ENCODE measurements around the gene SSTR4.

Gene SSTR4

GRCh38 chr20:23046431-23046830 lies 11.3 kb downstream of the SSTR4 start:
- no peak for DNase-seq

GRCh38 chr20:23047001-23047737 lies 12.1 kb downstream of the SSTR4 start:
- no peak for DNase-seq

- DNase-seq, result no peak
Observed at GRCh38 chr20:23047738-23048214, 12.7 kb downstream of the SSTR4 start.

- DNase-seq, result peak; percentile 7
Observed at GRCh38 chr20:23048283-23049200, 13.4 kb downstream of the SSTR4 start.

GRCh38 chr20:23049201-23050075 lies 14.3 kb downstream of the SSTR4 start, which contains the start of gene THBD:
TSS of gene THBD (minus strand) at chr20:23049672. CDS start at chr20:23049504, 168 bp downstream.
- no peak for DNase-seq

GRCh38 chr20:23050076-23050838 lies 15.1 kb downstream of the SSTR4 start:
- no peak for DNase-seq

- no peak for DNase-seq
Observed at GRCh38 chr20:23050847-23051627, 15.9 kb downstream of the SSTR4 start.

GRCh38 chr20:23052904-23053303 lies 17.8 kb downstream of the SSTR4 start:
- no peak for DNase-seq

GRCh38 chr20:23058240-23058639 lies 23.1 kb downstream of the SSTR4 start:
- DNase-seq, result no peak

GRCh38 chr20:23059001-23059400 lies 23.9 kb downstream of the SSTR4 start:
- no peak for DNase-seq

- no peak for DNase-seq
Observed at GRCh38 chr20:23059846-23060245, 24.7 kb downstream of the SSTR4 start.

- DNase-seq, result no peak
Observed at GRCh38 chr20:23060629-23061028, 25.5 kb downstream of the SSTR4 start.

GRCh38 chr20:23061262-23061661 lies 26.1 kb downstream of the SSTR4 start:
- no peak for DNase-seq

GRCh38 chr20:23061734-23062561 lies 26.8 kb downstream of the SSTR4 start:
- DNase-seq, result no peak

GRCh38 chr20:23062632-23063031 lies 27.5 kb downstream of the SSTR4 start:
- DNase-seq, result no peak

- no peak for DNase-seq
Observed at GRCh38 chr20:23063168-23063567, 28.1 kb downstream of the SSTR4 start.

- no peak for DNase-seq
Observed at GRCh38 chr20:23063581-23063980, 28.5 kb downstream of the SSTR4 start.

GRCh38 chr20:23065266-23066201 lies 30.4 kb downstream of the SSTR4 start:
- DNase-seq, result no peak

- no peak for DNase-seq
Observed at GRCh38 chr20:23066772-23067171, 31.7 kb downstream of the SSTR4 start.

All from NCI-H2171 (cell line).